ENCODE data around the gene SMARCC1.
"Not testable (repeated sequence)": the region's sequence is repeated elsewhere in the genome, so short reads cannot be mapped to it uniquely, and the experiment has no call there.

Gene SMARCC1

DNA sequence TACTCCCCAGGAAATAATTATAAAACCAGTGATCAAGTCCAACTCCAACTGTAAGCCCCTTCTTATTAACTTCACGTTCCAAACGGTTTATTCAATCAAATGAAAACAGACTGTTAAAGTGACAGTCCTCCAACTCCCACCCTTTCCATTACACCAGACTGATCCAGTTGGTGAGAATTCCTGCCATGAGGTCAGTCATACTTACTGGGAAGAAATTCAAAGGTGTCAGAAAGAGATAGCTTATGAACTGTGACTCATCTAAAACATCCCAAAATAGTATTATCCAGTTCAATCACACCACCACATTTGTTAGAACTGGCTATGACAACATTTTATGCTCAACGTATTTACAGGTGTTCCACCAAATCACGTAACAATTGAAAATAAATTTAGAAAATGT lies 19.5 kb downstream of the SMARCC1 start:
- DNase-seq: no peak

DNA sequence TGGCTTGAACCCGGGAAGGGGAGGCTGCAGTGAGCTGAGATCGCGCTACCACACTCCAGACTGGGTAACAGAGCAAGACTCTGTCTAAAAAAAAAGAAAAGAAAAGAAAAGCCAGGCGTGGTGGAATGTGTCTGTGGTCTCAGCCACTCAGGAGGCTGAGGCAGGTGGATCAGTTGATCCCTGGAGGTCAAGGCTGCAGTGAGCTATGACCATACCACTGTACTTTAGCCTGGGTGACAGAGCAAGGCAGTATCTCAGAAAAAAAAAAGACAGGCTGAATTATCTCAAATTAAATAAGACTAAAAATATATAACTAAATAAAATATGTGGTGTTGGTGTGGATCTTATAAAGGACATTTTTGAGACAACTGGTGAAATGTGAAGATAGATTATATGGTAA lies 20.6 kb downstream of the SMARCC1 start:
- DNase-seq: no peak

DNA sequence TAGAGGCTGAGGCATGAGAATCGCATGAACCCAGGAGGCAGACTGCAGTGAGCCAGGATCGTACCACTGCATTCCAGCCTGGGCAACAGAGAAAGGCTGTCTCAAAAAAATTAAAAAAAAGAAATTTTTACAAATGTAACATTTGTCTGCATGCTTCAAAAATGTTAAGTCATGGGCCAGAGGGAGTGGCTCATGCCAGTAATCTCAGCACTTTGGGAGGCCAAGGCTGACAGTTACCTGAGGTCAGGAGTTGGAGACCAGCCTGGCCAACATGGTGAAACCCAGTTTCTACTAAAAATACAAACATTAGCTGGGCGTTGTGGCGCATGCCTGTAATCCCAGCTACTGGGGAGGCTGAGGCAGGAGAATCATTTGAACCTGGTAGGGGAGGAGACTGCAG lies 21.5 kb downstream of the SMARCC1 start:
- DNase-seq: not testable (repeated sequence)

DNA sequence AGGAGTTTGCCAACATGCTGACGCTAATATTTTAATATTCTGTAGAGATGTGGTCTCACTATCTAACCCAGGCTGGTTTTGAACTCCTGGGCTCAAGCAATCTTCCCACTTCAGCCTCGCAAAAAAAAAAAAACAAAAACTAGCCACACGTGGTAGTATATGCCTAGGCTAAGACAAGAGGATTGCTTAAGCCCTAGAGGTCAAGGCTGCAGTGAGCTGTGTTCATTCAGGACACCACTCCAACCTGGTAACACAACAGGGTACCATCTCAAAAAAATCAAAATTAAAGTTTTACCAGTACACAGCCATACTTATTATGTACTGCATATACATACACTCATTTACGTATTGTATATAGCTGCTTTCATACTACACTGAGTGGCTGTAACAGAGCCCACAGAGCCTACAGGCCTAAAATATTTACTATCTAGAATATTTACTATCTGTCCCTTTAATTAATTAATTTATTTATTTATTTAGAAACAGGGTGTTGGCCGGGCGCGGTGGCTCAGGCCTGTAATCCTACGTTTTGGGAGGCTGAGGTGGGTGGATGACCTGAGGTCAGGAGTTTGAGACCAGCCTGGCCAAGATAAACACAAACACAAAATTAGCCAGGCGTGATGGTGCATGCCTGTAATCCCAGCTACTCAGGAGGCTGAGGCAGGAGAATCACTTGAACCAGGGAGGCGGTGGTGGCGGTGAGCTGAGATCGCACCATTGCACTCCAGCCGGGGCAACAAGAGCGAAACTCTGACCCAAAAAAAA lies 23.2 kb downstream of the SMARCC1 start:
- no peak for DNase-seq

DNA sequence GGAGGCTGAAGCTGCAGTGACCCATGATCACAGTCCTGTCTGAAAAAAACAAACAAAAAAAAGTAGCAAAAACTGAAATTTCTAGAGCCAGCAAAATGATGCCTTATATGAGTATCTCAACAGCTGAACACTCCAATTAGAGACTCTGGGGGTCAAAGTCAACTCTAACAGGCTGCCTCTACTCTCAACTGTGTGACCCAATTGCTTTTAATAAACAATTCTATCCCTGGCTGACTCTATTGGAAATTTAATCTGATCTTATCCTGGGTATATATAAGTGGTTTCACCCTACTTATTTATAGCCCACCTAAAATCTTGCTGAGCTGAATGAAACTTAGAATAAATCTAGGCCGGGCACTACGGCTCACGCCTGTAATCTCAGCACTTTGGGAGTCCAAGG lies 29.0 kb downstream of the SMARCC1 start:
- no peak for DNase-seq

DNA sequence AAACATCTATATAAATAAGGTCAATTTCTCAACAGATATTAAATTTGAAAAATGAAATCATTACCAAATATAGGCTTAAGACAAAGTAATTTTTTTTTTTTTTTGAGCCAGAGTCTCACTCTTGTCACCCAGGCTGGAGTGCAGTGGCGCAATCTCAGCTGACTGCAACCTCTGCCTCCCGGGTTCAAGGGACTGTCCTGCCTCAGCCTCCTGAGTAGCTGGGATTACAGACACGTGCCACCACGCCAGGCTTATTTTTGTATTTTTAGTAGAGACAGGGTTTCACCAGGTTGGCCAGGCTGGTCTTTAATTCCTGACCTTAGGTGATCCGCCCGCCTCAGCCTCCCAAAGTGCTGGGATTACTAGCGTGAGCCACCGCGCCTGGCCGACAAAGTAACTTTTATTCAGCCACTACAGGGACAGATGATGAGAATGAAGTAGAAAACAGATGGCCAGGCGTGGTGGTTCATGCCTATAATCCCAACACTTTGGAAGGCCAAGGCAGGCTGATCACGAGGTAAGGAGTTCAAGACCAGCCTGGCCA lies 30.8 kb downstream of the SMARCC1 start:
- not testable (repeated sequence) for DNase-seq

DNA sequence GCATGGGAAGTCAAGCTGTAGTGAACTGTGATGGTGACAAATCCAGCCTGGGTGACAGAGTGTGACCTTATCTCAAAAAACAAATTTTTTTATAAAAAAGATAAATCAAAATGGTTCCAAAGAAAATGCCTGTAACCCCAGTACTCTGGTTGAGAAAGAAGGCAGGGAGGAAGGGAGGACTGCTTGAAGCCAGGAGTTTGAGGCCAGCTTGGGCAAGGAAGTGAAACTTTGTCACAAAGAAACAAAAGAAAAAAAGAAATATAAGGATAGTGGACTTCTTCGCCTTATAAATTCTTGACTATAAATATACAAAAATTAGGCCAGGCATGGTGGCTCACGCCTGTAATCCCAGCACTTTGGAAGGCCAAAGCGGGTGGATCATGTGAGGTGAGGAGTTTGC lies 34.1 kb downstream of the SMARCC1 start:
- no peak for DNase-seq

DNA sequence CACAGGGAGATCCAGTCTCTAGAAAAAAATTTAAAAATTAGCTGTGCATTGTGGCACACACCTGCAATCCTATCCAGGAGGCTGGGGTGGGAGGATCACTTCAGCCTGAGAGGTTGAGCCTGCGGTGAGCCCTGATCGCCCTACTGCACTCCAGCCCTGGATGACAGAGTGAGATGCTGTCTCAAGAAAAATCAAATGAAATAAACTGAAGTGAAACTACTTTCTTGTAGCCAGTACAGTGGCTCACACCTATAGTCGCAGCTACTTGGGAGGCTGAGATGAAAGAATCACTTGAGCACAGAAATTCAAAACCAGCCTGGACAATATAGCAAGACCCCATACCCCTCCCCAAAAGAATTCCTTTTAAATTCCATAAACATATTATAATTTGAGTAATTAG lies 35.4 kb downstream of the SMARCC1 start:
- DNase-seq: no peak

DNA sequence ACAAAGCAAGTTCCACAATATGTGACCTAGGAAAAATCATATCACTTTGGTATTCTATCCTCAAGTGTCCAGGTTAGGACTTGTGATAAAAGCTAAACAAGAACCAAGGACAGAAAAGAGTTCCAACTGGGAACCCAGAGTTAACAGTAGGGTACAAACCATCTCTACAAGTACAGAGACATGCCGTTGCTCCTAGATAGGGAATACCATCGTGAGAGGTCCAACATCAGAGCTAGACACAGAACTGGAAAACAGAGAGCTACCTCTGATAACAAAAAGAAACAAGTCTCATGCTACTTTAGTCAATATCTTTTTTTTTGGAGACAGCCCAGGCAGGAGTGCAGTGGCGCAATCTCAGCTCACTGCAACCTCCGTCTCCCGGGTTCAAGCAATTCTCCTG lies 37.8 kb downstream of the SMARCC1 start:
- DNase-seq: no peak

DNA sequence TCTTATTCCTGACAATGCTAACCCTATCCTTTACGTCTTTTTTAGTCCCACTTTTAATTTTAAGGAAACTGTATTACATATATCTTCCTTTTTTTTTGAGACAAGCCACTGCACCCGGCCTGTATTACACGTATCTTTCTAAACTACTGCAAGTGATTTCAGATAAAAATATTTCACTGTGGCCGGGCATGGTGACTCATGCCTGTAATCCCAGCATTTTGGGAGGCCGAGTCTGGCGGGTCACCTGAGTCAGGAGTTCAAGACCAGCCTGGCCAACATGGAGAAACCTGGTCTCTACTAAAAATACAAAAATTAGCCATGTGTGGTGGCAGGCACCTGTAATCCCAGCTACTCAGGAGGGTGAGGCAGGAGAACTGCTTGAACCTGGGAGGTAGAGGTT lies 38.3 kb downstream of the SMARCC1 start:
- not testable (repeated sequence) for DNase-seq

DNA sequence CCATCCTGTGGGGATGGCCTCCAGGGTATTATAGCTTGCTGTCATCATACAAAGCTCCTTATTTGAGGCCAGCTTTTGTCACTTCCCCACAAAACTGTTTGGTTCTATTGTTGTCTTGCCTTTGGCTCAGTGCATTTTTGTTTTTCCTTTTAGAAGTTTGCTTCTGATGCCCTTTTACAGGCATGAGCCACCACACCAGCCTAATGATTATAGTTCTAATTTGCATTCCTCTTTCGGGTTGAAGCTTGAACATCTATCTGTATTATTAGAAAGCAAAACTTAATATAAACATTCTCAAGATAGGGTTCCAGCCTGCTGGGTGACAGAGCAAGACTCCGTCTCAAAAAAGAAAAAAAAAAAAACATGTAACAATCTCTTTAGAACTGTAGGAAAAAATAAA lies 39.8 kb downstream of the SMARCC1 start:
- no peak for DNase-seq

DNA sequence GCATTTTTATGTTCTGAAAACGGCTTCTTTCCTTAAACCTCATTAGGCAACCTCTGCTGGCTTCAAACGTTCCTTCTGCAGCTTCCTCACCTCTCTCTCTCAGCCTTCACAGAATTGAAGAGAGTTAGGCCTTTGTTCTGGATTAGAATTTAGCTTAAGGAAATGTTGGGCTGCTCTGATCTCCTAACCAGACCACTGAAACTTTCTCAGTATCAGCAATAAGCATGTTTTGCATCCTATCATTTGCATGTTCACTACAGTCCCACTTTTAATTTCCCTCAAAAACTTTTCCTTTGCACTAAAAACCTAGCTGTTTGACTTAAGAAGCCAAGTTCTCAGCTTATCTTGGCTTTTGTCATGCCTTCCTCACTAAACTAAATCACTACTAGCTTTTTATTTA lies 49.5 kb downstream of the SMARCC1 start:
- DNase-seq: no peak

DNA sequence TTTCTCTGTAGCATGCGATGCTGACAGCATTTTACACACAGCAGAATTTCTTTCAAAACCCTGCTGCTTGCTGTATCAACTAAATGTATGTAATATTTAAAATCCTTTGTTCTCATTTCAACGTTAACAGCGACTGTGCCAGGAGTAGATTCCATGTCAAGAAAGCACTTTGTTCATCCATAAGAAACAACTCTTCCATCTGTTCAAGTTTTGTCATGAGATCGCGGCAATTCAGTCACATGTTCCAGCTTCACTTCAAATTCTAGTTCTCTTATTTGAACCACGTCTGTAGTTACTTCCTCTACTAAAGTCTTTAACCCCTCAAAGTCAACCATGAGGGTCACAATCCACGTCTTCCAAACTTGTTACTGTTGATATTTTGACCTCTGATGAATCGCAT lies 50.6 kb downstream of the SMARCC1 start:
- DNase-seq: no peak

DNA sequence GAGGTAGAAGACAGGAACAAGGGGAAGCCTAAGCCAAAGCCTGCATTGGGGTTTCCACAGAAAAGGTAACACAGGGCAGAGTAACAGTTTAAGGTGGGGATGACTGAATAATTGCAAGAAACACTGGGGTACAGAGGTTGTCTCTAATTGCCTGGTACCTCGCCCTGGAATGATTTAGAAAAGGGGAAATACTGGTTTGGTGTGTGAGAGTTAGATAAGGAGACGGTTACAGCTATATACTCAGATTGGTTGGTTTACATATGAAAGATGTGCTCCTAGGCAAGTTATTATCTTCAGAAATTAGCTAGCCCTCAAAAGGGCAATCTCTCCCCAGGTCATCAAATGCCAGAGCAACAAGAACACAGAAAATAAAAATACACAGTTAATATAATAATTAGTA lies 58.8 kb downstream of the SMARCC1 start:
- DNase-seq: no peak

DNA sequence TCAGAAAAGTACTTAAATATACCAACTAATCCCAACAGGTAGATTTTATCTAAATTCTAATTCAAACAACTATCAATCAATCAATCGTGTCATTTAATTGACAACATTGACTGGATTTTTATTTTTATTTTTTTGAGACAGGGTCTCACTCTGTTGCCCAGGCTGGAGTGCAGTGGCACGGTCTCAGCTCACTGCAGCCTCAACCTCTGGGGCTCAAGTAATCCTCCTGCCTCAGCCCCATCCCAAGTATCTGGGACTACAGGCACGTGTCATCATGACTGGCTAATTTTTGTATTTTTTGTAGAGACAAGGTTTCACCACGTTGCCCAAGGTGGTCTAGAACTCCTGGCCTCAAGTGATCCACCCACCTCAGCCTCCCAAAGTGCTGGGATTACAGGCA lies 64.2 kb downstream of the SMARCC1 start:
- DNase-seq: not testable (repeated sequence)

DNA sequence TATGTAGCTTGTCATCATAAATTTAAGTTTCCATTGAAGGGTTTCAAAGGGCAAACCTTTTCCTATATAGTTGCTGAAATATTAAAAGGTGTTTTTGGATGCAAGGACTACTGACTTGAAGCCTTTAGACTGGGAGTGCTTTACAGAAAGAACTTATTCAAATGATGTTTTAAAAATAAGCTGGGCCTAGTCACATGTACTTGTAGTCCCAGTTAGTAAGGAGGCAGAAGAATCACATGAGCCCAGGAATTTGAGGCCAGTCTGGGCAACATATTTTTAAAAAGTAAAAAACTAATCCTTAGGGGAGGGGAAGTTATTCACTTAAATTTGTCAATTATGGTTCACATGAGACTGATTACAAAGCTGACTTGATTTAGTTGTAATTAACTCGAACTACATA lies 65.0 kb downstream of the SMARCC1 start:
- no peak for DNase-seq

DNA sequence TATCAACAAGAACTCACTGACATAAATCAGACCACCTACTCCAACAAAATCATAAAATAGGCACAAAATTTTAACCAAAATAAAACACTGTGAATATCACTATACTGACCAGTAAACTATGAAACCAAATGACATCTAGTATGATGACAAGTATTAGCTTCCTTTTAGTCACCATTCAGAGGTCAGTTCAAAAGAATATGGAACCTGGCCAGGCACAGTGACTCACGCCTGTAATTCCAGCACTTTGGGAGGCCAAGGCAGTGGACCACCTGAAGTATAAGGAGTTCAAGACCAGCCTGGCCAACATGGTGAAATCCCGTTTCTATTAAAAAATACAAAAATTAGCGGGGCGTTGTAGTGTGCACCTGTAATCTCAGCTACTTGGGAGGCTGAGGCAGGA lies 65.8 kb downstream of the SMARCC1 start:
- no peak for DNase-seq

DNA sequence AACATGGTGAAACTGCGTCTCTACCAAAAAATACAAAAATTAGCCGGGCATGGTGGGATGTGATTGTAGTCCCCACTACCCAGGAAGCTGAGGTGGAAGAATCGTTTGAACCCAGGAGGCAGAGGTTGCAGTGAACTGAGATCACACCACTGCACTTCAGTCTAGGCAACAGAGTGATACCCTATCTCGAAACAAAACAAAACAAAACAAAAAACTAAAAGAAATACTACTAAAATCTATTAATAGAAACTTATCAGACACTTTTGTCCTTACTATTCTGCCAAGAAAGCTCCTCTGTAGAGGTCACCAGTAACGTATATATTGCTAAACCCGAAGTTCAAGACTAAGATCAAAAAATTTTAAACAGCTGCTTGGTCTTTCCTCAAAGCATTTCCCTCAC lies 67.1 kb downstream of the SMARCC1 start:
- DNase-seq: no peak

DNA sequence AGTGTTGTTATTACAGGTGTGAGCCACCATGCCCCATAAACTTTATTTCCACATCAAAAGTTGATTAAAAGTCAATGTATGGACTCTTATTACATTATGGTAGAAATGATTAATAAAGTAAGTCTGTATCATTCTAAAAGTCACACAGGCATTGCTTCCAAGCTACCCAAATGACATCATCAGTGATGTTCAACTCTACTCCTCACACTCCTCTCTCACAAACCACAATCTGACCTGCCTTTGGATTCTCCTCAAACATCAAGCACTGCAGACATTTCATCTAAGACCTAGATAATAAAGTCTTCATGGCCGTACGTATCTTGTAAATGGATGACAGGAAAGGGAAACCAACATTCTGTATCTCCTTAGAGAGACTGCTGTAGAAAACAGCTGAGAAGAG lies 68.0 kb downstream of the SMARCC1 start:
- DNase-seq: no peak

DNA sequence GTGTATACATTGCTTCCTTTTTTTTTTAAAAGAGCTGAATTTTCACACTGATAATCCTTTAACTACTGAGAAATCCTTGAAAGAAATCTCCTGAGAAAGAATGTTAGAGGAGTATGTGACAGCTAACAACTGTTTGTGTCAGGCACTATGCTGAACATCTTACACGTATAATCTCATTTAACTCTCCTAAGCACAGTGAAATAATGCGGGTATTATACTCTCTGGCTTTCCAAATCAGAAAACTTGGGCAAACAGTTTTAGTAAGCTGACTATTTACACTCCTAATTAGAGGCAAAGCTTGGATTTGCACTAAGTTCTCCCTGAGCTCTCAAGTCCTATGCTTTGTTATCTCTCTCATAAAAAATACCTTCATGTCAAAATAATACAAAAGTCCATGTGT lies 69.3 kb downstream of the SMARCC1 start:
- DNase-seq: no peak

DNA sequence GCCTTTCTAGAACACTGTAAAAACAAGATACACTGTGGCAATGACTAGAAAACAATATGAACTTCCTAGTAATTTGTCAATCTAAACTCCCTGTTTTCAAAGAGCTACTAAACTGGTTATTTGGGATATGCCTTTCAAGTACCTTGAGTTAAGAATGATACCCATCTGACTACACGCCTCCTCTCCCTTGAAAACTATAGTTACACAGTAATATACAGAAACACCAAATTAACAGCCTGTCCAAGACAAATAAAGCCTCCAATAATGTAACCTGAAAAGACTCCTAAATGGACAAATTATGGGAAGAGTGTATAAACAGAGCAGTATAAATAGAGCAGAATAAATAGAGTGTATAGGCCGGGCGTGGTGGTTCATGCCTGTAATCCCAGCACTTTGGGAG lies 70.1 kb downstream of the SMARCC1 start:
- no peak for DNase-seq

DNA sequence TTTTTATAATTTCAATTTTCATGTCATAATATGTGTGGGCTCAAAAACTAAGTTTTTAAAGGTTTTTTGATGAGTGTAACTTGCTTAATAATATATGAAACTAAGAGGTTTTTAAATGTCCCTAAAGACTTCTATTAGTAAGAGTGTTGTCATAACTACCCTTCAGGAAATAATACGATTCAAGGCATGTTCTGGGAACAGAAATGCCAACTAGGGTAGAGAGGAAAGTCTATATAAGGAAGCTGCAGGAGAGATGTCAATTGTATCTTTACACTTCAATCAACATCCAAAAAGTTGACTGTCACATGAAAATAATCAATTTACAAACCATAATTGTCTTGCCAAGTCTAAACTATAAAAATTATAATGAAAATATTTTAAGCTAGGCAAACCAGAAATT lies 76.3 kb downstream of the SMARCC1 start:
- no peak for DNase-seq

DNA sequence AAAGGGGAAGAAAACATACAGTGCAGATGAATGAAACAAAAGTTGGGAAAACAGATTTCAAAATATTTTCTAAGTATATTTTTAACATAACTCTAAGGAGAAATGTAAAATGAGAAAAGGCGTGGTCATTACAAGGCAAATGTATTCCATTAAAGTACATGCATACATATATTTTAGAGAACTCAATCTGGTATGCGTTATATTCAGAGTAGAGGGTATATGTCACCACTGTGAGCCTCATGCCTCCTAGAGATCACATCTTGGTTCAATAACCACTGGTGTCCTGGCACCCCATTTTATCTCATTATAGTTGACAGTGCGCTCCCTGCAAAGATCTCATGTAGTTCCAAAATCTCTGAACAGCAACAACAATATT lies 77.5 kb downstream of the SMARCC1 start:
- DNase-seq: no peak

DNA sequence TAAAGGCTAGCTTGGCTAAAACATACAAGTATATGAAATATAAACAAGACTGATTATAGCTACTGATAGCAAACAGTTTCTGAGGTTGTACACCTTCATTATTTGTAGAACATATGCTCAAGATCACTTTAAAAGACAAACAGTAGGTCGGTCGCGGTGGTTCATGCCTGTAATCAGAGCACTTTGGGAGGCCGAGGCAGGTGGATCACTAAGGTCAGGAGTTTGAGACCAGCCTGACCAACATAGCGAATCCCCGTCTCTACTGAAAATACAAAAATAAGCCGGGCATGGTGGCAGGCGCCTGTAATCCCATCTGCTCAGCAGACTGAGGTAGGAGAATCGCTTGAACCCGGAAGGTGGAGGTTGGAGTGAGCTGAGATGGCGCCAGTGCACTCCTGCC lies 80.3 kb downstream of the SMARCC1 start:
- no peak for DNase-seq

DNA sequence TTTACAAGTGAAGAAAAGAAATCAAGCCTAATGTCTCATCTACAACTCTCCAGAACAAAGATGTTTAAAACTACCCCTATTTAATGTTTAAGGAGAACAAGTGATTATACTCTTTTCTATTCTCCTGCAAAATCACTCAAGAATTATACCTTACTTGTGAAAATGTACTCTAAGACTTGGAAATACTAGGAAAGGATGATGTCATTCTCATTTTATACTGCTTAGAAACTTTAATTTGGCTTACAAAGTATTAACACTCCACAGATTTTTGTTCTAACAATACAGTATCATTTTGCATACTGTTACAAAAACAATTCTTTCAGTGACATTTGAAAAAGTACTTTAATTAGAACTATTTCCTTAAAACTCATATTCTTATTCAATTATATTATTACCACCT lies 89.5 kb downstream of the SMARCC1 start:
- DNase-seq: no peak

Data from NCI-H1048 (cell line).